HG03432 (cell line): Measurements from ENCODE around the gene ARHGAP28.
"Not testable (repeated sequence)": the region's sequence is repeated elsewhere in the genome, so short reads cannot be mapped to it uniquely, and the experiment has no call there.

ENCODE experiments used
- ATAC-seq: cut with Tn5 transposase; IDR thresholded peaks from one replicate; pipeline ENCODE4 v1.9.1; 2021; ENCODE audit warnings: mild to moderate bottlenecking, moderate library complexity; ENCODE audit not compliant: unreplicated experiment

The ARHGAP28 gene

GRCh38 chr18:6763524-6763923 is 34.0 kb downstream of the ARHGAP28 start:
- ATAC-seq = no peak

- ATAC-seq = no peak
These were observed 34.9 kb downstream of the ARHGAP28 start for GRCh38 chr18:6764382-6764781.

- no peak for ATAC-seq
These were observed 44.3 kb downstream of the ARHGAP28 start for GRCh38 chr18:6773777-6774176.

GRCh38 chr18:6775237-6775636 is 45.7 kb downstream of the ARHGAP28 start:
- ATAC-seq = no peak

- ATAC-seq = no peak
These were observed 46.2 kb downstream of the ARHGAP28 start for GRCh38 chr18:6775702-6776101.

GRCh38 chr18:6776188-6776587 is 46.7 kb downstream of the ARHGAP28 start:
- ATAC-seq = no peak

GRCh38 chr18:6777509-6777908 is 48.0 kb downstream of the ARHGAP28 start:
- no peak for ATAC-seq

GRCh38 chr18:6778459-6779247 is 49.1 kb downstream of the ARHGAP28 start:
- ATAC-seq = no peak

- no peak for ATAC-seq
These were observed 51.7 kb downstream of the ARHGAP28 start for GRCh38 chr18:6781142-6781714.

- no peak for ATAC-seq
These were observed 52.3 kb downstream of the ARHGAP28 start for GRCh38 chr18:6781796-6782195.

- ATAC-seq = no peak
These were observed 53.3 kb downstream of the ARHGAP28 start for GRCh38 chr18:6782861-6783260.

- ATAC-seq = no peak
These were observed 54.5 kb downstream of the ARHGAP28 start for GRCh38 chr18:6784046-6784445.

GRCh38 chr18:6785001-6785400 is 55.5 kb downstream of the ARHGAP28 start:
- no peak for ATAC-seq

GRCh38 chr18:6785411-6785810 is 55.9 kb downstream of the ARHGAP28 start:
- no peak for ATAC-seq

- no peak for ATAC-seq
These were observed 62.9 kb downstream of the ARHGAP28 start for GRCh38 chr18:6792391-6792790.

- no peak for ATAC-seq
These were observed 63.9 kb downstream of the ARHGAP28 start for GRCh38 chr18:6793455-6793854.

GRCh38 chr18:6793986-6794385 is 64.5 kb downstream of the ARHGAP28 start:
- no peak for ATAC-seq

GRCh38 chr18:6795307-6795706 is 65.8 kb downstream of the ARHGAP28 start:
- ATAC-seq = no peak

GRCh38 chr18:6796511-6796910 is 67.0 kb downstream of the ARHGAP28 start:
- no peak for ATAC-seq

GRCh38 chr18:6797171-6797570 is 67.7 kb downstream of the ARHGAP28 start:
- no peak for ATAC-seq

- ATAC-seq = no peak
These were observed 69.4 kb downstream of the ARHGAP28 start for GRCh38 chr18:6798896-6799295.

- ATAC-seq = not testable (repeated sequence)
These were observed 70.8 kb downstream of the ARHGAP28 start for GRCh38 chr18:6800309-6800708.
